ENCODE results near the gene ARIH2. TPM values are rescaled to one million over a fixed set of nuclear protein-coding genes. Genes with fewer than 3 reads are reported as not detected.
"Not testable (repeated sequence)": the region's sequence is repeated elsewhere in the genome, so short reads cannot be mapped to it uniquely, and the experiment has no call there.

Gene ARIH2
- total RNA-seq (2014; rRNA removed; shearing (Covaris generic)) = 109 and 119 TPM in 2 replicates
- polyA plus RNA-seq (2015; cell fraction: cytosol; rRNA removed) = 97.8 and 107 TPM in 2 replicates
- polyA plus RNA-seq (2015; cell fraction: nucleus; rRNA removed) = 115 and 123 TPM in 2 replicates

DNA sequence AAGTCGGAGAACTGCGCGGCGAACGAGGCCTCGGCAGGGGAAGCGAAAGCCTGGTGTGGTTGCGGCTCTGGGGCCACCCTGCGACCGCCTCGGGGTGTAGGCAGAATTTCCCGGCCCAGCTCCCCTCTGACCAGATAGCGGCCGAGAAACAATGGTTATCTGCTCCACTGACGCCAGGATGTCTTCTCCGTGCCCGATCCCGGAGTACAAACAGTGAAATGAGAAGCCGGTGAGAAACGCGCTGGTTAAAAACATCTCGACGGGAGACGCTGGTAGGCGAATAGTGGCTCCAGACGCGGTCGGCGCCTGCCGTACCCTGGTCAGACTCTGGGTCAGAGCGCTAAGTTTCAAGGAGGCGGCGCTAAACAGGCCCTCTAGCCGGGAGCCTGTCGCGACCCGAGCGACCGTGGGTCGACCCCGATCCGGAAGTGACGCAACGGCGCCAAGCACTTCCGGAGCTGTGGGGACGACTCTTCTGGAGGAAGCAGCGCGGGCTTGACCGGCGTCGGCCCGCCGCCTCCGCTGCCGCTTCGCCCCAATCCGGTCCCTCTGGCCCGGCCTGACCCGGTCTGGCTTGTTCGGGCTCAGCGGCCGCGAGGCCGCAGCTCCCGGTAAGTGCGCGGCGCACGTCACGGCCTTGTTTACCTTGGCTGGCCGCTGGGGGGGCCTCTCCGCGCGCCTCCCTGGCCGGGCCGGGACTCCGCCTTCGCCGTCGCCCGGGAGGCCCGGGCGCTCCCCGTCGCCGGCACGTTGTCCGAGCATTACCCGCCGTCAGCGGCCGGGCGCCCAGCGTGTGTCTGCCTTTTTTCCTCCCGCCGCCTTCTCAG is at the start of gene ARIH2:
TSS of gene ARIH2 (plus strand) at position 455 of the 827 bp plus-strand sequence. CDS start 8,717 bp downstream, outside the sequence.
- DNase-seq (ENCODE audit: low read depth) = peak; percentile 91

DNA sequence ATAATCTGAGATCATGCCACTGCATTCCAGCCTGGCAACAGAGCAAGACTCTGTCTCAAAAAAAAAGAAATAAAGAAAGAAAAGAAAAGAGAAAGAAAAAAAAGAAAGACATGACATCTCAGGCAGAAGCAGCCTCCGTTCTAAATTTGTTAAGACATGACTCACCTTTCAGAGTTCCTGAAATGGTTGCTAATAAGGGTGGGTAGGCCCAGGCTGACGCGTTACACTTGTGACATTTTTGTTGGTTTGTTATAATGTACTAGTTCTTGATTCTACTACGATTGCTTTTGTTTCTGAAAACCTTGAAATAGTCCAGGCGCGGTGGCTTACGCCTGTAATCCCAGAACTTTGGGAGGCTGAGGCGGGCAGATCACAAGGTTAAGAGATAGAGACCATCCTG is 41.0 kb upstream of the ARIH2 start:
- no peak for DNase-seq (ENCODE audit: low read depth)

DNA sequence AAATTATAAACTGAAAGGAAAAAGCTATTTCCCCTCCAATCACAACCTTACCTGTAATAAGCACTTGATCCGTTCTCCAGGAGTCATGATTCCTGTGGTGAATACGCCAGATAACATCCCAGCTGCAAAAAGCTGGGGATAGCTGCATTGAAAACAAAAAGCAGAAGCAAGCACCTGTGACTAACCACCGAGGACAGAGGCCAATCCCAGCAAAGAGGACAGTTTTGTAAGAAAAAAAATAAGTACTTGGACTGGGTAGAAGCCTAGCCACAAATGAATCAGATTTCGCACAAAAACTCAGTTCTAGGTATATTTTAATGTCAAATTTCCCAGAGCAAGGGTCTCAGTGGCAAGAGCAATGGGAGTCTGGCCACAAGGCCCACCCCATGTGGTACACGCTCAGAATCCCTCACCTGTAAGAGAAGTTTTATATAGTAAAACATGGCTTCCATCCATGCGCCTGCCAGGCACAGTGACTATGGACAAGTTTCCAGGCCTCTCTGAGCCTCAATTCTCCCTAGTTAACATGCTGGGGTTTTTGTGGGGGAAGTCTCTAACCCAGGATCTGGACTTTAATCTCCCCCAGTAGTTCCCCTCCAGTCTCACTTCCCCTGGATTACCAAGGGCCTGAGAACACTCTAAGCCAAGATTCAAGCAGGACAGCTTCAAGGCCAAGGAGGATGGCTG is 39.2 kb upstream of the ARIH2 start:
- no peak for DNase-seq (ENCODE audit: low read depth)

- DNase-seq (ENCODE audit: low read depth) = no peak
Observed at GRCh38 chr3:48879994-48880377, 38.7 kb upstream of the ARIH2 start.

DNA sequence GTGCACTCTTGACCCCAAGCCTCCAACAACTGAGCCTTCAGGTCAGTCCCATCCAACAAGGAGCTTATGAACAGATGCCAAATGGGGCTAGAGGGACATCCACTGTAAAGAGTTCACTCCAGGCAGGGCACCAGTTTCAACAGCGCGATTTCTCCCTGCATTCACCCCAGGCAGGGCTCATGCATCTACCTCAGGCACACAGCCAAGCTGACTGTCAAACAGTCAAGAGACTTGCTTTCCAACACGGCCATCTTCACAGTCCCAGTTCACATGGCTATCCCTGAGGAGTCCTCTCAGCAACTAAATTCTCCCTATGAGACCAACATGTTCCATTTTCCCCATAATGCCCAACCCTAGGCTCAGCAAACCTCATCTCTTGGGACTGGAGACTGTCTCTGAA is 37.6 kb upstream of the ARIH2 start:
- DNase-seq (ENCODE audit: low read depth) = no peak

GRCh38 chr3:48881652-48882114 is 37.0 kb upstream of the ARIH2 start:
- no peak for DNase-seq (ENCODE audit: low read depth)

- no peak for DNase-seq (ENCODE audit: low read depth)
Observed at GRCh38 chr3:48885753-48886152, 32.9 kb upstream of the ARIH2 start.

DNA sequence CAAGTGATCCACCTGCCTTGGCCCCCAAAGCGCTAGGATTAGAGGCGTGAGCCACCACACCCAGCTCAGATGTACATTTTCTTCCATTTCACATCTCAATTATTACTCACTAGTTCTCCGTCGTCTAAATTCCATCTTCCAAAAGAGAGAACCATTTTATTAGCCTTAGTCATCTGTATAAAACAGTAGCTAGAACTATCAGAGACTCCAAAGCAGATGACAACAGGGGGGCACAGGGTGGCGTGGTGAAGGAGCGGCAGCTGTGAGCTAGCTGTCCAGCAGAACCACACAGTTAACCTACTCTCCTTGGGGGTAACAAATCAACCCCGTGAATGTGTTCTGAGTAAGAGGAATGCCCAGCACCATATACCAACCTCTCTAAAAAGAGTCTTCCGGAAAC is 27.0 kb upstream of the ARIH2 start:
- DNase-seq (ENCODE audit: low read depth) = no peak

GRCh38 chr3:48894516-48894915 is 24.1 kb upstream of the ARIH2 start:
- DNase-seq (ENCODE audit: low read depth) = no peak

DNA sequence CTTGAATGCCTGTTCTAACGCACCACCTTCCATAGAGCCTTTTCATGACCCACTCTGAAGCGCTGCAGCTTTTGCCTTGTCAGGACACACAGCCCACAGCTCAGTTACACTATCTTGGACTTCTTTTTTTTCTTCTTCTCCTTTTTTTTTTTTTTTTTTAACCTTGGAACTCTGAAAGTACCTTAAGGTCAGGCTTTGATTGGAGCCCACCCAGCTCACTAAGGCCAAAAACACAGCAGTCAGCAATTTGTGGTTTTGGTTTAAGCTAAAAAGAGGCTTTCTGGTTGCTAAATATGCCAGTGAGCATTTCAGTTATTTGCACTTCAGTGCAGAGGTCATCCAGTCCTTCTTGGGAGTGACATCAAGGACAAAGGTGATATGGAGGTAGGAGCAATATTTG is 21.7 kb upstream of the ARIH2 start:
- DNase-seq (ENCODE audit: low read depth) = no peak

DNA sequence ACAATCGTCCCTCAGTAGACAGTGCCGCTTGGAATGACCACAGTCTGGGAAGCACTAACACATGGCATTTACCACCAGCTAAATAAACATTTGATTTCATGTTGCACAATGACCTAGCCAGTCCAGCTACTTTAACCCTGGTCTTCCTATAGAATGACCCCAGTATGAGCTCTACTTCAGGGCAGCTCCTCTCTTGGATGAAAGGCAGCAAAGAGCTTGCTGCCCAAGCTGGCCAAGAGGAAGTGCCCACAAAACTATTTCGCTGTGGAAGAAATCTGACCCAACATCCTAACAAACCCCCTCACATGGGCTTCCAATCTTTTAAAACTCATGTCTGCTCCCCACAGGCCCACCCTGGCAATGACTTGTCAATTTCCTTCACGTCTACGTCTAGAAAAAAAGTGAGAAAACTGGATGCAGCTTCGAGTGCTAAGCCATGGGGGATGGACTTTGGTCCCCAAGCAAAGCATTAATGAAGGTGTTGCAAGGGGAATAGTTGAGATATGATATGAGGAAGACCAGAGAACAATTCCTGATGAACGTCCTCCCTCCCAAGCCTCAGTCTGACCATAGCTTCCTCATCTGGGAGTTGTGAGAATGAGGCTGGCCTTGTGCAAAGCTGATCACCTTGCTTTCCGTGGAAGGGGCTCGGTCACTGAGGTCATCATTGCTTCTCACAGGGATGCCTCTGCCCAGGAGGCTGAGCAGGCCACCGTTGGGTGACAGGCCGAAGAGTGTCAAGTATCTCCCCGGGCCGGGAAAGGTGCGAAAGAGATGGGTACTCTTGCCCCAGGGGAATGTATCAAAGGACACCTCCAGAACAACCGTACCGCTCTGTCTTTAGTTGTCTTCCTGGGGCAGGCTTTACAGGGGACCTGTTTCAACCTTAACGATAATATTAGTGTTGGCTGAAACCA is 20.9 kb upstream of the ARIH2 start:
- no peak for DNase-seq (ENCODE audit: low read depth)

DNA sequence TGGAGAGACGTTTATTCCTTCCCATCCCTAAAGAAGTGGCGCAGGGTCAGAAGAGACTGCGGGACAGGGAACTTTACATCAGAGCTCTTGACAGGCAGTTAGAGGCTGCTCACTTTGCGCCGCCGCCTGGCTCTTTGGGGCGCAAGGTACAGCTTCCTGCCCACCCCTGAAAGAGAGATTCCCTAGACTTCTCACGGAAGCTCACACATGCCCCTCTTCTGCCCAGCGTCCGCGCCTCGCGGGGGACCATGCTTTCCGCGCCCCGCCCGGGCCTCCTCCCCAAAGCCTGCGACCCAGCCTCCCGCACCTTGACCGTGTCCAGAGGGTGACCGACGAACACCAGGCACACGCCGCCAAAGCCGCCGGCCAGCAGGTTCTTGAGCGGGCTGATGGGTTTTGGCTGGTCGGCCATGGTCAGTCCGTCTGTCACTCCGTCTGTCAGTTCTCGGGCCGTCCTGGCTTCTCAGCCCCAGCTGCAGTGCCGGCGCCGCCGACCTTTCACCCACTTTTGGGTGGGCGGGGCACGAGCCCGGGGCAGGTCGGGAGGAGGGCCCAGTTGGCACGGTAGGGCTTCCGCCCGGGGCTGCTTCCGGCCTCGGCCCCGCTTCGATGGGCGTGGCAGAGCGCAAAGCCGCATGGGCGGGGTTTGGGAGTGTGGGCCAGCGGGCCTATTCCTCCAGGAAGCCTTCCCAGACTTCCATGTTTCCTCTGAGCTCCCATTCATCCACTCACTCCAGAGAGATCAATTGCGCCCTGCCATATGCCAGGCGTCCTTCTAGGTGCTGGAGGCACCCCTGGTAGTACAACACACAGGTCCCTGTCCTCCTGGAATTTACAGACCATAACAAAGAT is 20.0 kb upstream of the ARIH2 start, which contains the start of gene SLC25A20:
TSS of gene SLC25A20 (minus strand) at position 500 of the 852 bp plus-strand sequence. CDS start at position 412, 88 bp downstream.
- peak; percentile 91 for DNase-seq (ENCODE audit: low read depth)

DNA sequence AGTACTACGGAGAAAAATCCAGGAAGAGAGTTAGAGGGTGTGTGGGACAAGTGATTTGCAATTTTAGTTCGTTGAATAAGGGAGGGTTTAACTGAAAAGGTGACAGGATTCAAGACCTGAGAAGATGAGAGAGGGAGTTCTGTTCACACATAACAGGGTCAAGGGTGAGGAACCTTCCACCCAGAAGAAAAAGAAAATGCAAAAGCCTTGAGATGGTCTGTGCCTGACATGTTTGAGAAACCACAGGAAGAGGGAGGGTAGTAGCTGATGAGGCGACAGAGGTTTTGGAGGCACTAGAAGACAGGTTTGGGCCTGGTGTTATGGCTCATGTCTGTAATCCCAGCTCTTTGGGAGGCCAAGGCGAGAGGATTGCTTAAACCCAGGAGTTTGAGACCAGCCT is 19.4 kb upstream of the ARIH2 start:
- no peak for DNase-seq (ENCODE audit: low read depth)

DNA sequence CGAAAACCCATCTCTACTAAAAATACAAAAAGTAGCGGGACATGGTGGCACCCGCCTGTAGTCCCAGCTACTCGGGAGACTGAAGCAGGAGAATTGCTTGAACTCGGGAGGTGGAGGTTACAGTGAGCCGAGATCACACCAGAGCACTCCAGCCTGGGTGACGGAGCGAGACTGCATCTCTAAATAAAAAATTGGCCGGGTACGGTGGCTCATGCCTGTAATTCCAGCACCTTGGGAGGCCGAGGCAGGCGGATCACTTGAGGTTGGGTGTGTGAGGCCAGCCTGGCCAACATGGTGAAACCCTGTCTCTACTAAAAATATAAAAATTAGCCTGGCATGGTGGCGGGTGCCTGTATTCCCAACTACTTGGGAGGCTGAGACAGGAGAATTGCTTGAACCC is 11.6 kb upstream of the ARIH2 start:
- DNase-seq (ENCODE audit: low read depth) = not testable (repeated sequence)

DNA sequence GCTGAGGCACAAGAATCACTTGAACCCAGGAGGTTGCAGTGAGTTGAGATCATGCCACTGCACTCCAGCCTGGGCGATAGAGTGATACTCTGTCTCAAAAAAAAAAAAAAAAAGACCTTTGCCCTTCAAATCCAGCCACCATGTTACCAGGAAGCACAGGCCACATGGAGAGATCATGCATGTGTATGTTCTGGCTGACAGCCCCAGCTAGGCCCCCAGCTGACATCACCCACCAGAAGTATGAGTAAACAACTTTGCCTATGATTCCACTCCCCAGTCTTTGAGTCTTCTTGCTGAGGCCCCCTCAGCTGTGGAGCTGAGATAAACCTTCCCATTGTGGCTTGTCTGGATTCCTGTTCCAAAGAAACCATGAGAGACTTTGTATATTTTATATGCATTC is 3.3 kb upstream of the ARIH2 start:
- no peak for DNase-seq (ENCODE audit: low read depth)

GRCh38 chr3:48919215-48920138 is 835 bp downstream of the ARIH2 start:
- peak; percentile 81 for DNase-seq (ENCODE audit: low read depth)

GRCh38 chr3:48926425-48927392 is 8.1 kb downstream of the ARIH2 start:
- peak; percentile 24 for DNase-seq (ENCODE audit: low read depth)

DNA sequence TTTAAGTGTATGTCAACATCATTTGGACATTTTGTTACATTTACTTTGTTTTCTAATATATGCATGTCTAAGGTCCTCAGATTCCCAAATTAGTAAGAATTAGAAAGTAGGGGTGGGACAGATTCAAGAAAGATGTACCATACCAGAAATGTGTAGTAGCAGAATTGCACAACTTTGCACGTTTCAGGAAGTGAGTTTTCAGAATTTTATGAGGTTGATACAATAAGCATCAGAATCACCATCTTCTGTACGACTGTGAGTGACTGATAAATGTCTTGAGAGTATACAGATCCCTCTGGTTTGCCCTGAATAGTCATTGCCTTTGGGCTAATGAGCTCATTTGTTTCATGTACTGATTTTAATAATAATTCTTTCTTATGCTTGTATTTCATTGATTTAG is 9.3 kb downstream of the ARIH2 start:
- DNase-seq (ENCODE audit: low read depth) = no peak
